Suprapubic skin (tissue), 4 donors: ENCODE data around the gene DNPEP. TPM values are rescaled to one million over a fixed set of nuclear protein-coding genes. Genes with fewer than 3 reads are reported as not detected.
A peak's percentile ranks its signal among the peaks of the same experiment; 100 is the strongest.

Source experiments
- DNase-seq, 2 donors: peaks; one replicate each; pipeline ENCODE4 v3.0.0-alpha.2; 2019; ENCODE audit warnings: low spot score in 2 of 2
- H3K27ac ChIP-seq: fragments of 200-600 bp; sonication (generic); one replicate; pipeline ENCODE4 v1.5.1; 2019
- H3K27me3 ChIP-seq: fragments of 200-600 bp; sonication (generic); one replicate; pipeline ENCODE4 v1.5.1; 2019
- H3K36me3 ChIP-seq: fragments of 200-600 bp; sonication (generic); one replicate; pipeline ENCODE4 v1.5.1; 2019
- H3K4me1 ChIP-seq: fragments of 200-600 bp; sonication (generic); one replicate; pipeline ENCODE4 v1.5.1; 2019
- H3K4me3 ChIP-seq: fragments of 200-600 bp; sonication (generic); one replicate; pipeline ENCODE4 v1.5.1; 2019; ENCODE audit warnings: mild to moderate bottlenecking
- H3K9me3 ChIP-seq: fragments of 200-600 bp; sonication (generic); one replicate; pipeline ENCODE4 v1.5.1; 2019
- EP300 ChIP-seq: sonication (generic); formaldehyde crosslinking; IDR thresholded peaks from one replicate; pipeline ENCODE4 v1.6.1; 2017; ENCODE audit warnings: antibody characterized with exemption
- POLR2A ChIP-seq, 2 donors: fragments of 450-650 bp; IDR thresholded peaks; one replicate each; pipeline ENCODE4 v1.6.1; 2017; ENCODE audit warnings: antibody characterized with exemption in 2 of 2, mild to moderate bottlenecking in 2 of 2, moderate library complexity in 2 of 2
- POLR2AphosphoS5 ChIP-seq, 3 donors: sonication (generic); formaldehyde crosslinking; IDR thresholded peaks; one replicate each; pipeline ENCODE4 v1.6.1; 2017; ENCODE audit warnings: antibody characterized with exemption in 3 of 3
- WGBS: methylation state at CpG from one replicate; pipeline ENCODE4 v1.1.5; 2018; 5-methylcytosine and 5-hydroxymethylcytosine counted together
- total RNA-seq, 4 donors: library from RNA; depleted of rRNA; stranded (reverse); fragments of >200 nt; gene quantifications; one replicate each; pipeline ENCODE4 v1.1.0, GENCODE V29; 2016
- TF ChIP-seq, protein P1 (sequence below), 2 donors: fragments of 200-600 bp in 1 of 2; fragments of 450-650 bp in 1 of 2; sonication (generic) in 1 of 2; IDR thresholded peaks; one replicate each; pipeline ENCODE4 v1.5.1; 2016 to 2019; ENCODE audit warnings: antibody characterized with exemption in 2 of 2, mild to moderate bottlenecking in 1 of 2, moderate library complexity in 1 of 2

Gene DNPEP
- total RNA-seq, 4 donors from 2014 or later, result 66.6 to 104 (median 70.5) TPM

DNA sequence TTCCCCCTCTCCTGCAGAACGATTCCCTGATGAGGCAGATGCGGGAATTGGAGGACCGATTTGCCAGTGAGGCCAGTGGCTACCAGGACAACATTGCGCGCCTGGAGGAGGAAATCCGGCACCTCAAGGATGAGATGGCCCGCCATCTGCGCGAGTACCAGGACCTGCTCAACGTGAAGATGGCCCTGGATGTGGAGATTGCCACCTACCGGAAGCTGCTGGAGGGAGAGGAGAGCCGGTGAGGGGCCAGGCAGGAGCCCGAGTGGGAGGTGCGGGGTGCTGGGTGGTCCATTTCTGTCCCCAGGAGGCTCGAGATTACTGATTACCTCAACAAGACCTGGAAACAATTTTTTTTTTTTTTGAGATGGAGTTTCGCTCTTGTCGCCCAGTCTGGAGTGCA lies 33.6 kb upstream of the DNPEP start:
- no peak for DNase-seq
- 88% methylated on average over 17 of the region's 17 CpGs for WGBS

DNA sequence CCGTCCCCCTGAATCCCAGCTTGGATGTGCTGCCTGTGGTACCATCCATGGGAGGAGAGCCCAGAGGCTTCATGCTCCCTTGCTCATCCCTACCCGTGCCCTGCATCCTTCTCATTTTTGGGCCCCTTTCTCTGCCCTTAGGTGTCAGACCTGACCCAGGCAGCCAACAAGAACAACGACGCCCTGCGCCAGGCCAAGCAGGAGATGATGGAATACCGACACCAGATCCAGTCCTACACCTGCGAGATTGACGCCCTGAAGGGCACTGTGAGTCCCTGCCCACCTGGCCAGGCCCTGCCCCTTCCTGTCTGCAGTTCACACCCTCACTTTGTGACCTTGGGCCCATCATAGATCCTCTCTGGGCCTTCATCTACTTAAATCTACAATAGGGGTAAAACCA lies 33.0 kb upstream of the DNPEP start:
- Histone ChIP-seq H3K9me3 (no peaks in the 10 kb centered on the region), H3K27me3 (peaks cover 48% of the 10 kb centered on the region), H3K4me1 (peaks cover 9% of the 10 kb centered on the region), H3K27ac (no peak overlapping the region), H3K4me3 (no peak overlapping the region), H3K36me3 (no peaks in the 10 kb centered on the region)
- no peak for DNase-seq
- 91% methylated on average over 8 of the region's 8 CpGs for WGBS
- TF ChIP-seq POLR2AphosphoS5 (IDR thresholded peaks at IDR 0.05), result no peak
- no peak for TF ChIP-seq EP300

More for the DNA sequence above, 33.6 kb upstream of the DNPEP start:
- peaks cover 9% of the 10 kb centered on the region for H3K4me1 ChIP-seq
- H3K9me3 ChIP-seq, result no peaks in the 10 kb centered on the region
- TF ChIP-seq, protein P1, sequence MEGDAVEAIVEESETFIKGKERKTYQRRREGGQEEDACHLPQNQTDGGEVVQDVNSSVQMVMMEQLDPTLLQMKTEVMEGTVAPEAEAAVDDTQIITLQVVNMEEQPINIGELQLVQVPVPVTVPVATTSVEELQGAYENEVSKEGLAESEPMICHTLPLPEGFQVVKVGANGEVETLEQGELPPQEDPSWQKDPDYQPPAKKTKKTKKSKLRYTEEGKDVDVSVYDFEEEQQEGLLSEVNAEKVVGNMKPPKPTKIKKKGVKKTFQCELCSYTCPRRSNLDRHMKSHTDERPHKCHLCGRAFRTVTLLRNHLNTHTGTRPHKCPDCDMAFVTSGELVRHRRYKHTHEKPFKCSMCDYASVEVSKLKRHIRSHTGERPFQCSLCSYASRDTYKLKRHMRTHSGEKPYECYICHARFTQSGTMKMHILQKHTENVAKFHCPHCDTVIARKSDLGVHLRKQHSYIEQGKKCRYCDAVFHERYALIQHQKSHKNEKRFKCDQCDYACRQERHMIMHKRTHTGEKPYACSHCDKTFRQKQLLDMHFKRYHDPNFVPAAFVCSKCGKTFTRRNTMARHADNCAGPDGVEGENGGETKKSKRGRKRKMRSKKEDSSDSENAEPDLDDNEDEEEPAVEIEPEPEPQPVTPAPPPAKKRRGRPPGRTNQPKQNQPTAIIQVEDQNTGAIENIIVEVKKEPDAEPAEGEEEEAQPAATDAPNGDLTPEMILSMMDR (IDR thresholded peaks at IDR 0.05), result no peak
- TF ChIP-seq POLR2A (IDR thresholded peaks at IDR 0.05) (no peak), EP300 (no peak), POLR2AphosphoS5 (IDR thresholded peaks at IDR 0.05) (no peak)
- H3K36me3 ChIP-seq, result no peaks in the 10 kb centered on the region
- no peak overlapping the region for H3K27ac ChIP-seq
- H3K4me3 ChIP-seq, result no peak overlapping the region
- peaks cover 54% of the 10 kb centered on the region for H3K27me3 ChIP-seq

DNA sequence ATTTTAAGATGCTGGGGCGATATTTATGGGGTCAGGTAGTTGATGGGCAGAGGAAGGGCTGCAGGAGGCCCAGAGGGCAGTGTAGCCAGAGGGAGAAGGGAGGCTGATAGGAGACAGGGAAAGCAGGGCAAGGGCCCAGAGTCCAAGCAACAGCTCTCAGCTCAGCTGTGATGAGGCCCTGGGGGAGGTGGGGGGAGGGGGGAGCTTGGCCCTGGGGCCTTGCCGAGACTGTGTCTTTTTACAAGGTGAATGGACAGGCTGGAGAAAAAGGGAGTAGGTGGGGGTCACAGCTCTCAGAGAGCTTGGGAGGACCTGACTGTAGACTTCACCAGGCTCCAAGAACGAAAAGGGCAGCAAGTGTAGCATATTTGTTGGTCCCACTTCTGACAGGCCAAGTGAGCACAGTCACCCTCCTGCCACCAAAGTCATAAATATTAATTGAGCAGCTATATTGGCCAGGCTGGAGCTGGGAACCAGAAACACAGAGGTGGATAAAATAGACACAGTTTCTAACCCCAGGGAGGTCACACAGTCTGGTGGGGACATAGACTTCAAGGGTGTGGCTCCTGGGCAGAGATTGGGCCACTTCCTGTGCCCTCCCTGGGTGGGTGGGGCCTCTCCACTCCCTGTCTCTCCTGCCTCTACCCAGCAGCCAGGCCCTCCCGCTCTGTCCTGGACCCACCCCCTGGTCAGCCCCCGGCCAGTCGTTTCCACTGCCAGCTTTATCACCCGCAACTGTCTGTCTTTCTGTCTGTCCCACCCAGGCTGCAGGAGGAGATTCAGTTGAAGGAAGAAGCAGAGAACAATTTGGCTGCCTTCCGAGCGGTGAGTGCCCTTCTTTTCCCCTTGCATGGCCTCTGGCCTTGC lies 31.9 kb upstream of the DNPEP start:
- no peak for DNase-seq
- H3K4me1 ChIP-seq, result peaks cover 9% of the 10 kb centered on the region
- H3K27ac ChIP-seq, result no peak overlapping the region
- H3K36me3 ChIP-seq, result no peaks in the 10 kb centered on the region
- WGBS, result 73% methylated on average over 9 of the region's 9 CpGs
- TF ChIP-seq EP300 (no peak), POLR2AphosphoS5 (IDR thresholded peaks at IDR 0.05) (no peak), POLR2A (IDR thresholded peaks at IDR 0.05) (no peak)
- TF ChIP-seq, protein P1 (IDR thresholded peaks at IDR 0.05), result no peak
- H3K9me3 ChIP-seq, result no peaks in the 10 kb centered on the region
- H3K27me3 ChIP-seq, result peaks cover 41% of the 10 kb centered on the region
- no peak overlapping the region for H3K4me3 ChIP-seq

DNA sequence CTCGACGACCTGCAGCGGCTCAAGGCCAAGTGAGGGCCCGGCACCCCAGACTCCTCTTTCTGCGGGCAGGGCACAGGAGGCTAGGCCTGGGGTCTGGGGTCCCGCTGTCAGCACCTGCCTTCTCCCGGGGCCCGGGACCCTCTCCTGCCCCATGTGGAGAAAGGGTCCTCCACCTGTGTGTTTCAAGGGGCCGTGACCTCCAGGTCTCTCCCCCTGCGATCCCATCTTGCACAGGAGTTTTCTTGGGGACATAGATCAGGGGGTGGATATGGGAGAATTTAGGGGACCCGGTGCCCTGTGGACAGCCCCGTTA lies 31.3 kb upstream of the DNPEP start:
- peaks cover 9% of the 10 kb centered on the region for H3K4me1 ChIP-seq
- H3K36me3 ChIP-seq, result no peaks in the 10 kb centered on the region
- no peak overlapping the region for H3K27ac ChIP-seq
- no peaks in the 10 kb centered on the region for H3K9me3 ChIP-seq
- no peak overlapping the region for H3K4me3 ChIP-seq
- DNase-seq, result no peak
- 80% methylated on average over 2 of the region's 12 CpGs for WGBS
- H3K27me3 ChIP-seq, result peaks cover 41% of the 10 kb centered on the region
- no peak for TF ChIP-seq POLR2A (IDR thresholded peaks at IDR 0.05)
- no peak for TF ChIP-seq EP300
- TF ChIP-seq, protein P1 (IDR thresholded peaks at IDR 0.05), result no peak
- TF ChIP-seq POLR2AphosphoS5 (IDR thresholded peaks at IDR 0.05), result no peak

- H3K4me3 ChIP-seq, result peak within 1 kb of the TSS; percentile 31
- H3K27me3 ChIP-seq, result peaks cover 41% of the 10 kb centered on the region
- no peak for TF ChIP-seq POLR2A (IDR thresholded peaks at IDR 0.05)
- TF ChIP-seq EP300, result peak; percentile 77
- DNase-seq, result no peak
- H3K9me3 ChIP-seq, result no peaks in the 10 kb centered on the region
- H3K27ac ChIP-seq, result no peak within 1 kb of the TSS
- peaks cover 9% of the 10 kb centered on the region for H3K4me1 ChIP-seq
- WGBS, result 4% methylated on average over 9 of the region's 98 CpGs
- H3K36me3 ChIP-seq, result no peaks in the 10 kb centered on the region
Observed at GRCh38 chr2:219418155-219419011, 30.7 kb upstream of the DNPEP start, which contains the start of gene DES. DES (plus strand) TSS chr2:219418377; CDS start chr2:219418463, 86 bp downstream.

GRCh38 chr2:219417374-219417773 lies 29.7 kb upstream of the DNPEP start:
- H3K4me1 ChIP-seq, result peaks cover 9% of the 10 kb centered on the region
- H3K9me3 ChIP-seq, result no peaks in the 10 kb centered on the region
- peaks cover 41% of the 10 kb centered on the region for H3K27me3 ChIP-seq
- 34% methylated on average over 7 of the region's 9 CpGs for WGBS
- H3K27ac ChIP-seq, result no peak overlapping the region
- H3K4me3 ChIP-seq, result no peak overlapping the region
- no peak for DNase-seq
- H3K36me3 ChIP-seq, result no peaks in the 10 kb centered on the region
- TF ChIP-seq EP300, result no peak
- TF ChIP-seq POLR2A (IDR thresholded peaks at IDR 0.05), result no peak
- TF ChIP-seq, protein P1 (IDR thresholded peaks at IDR 0.05), result no peak
- TF ChIP-seq POLR2AphosphoS5 (IDR thresholded peaks at IDR 0.05), result no peak
